ENCODE results near the gene CAMK1.
"Not testable (repeated sequence)": the region's sequence is repeated elsewhere in the genome, so short reads cannot be mapped to it uniquely, and the experiment has no call there.

Gene CAMK1

GRCh38 chr3:9792405-9793160, 22.8 kb upstream of the CAMK1 start, which contains the start of the genes ARPC4 and TADA3:
ARPC4 (plus strand) TSS chr3:9793082; CDS start chr3:9793122, 40 bp downstream.
TADA3 (minus strand) TSS chr3:9792473; CDS start chr3:9791466, 1,007 bp downstream.
- peak; percentile 82 to 96 (median 87) for DNase-seq

DNA sequence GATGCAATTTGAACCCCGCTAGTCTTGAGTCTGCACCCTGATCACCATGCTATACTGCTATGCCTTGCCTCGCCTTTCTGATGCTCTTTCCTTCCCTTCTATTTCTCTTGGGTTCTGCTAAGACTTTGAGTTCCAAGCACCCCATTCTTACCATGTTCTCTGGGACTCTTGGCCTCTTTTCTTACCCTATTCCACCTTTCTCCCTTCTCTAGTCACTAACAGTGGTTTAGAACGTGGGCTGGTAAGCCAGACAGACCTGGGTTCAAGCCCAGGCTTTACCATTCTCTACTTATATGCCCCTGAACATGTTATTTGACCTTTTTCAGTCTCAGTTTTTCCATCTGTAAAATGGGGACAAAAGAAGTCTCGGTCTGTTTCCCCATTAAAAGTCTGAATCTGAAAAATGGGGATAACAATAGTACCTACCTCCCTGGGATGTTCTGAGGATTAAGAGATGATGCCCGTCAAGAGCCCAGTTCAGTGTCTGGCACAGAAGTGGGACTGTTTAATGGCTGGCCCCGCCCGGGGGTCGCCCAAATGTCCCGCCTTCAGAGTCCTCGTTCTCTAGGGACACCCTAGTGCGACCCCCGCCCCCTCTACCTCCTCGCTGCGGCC, 22.1 kb upstream of the CAMK1 start:
- DNase-seq: no peak

GRCh38 chr3:9791127-9791526, 21.4 kb upstream of the CAMK1 start:
- no peak for DNase-seq

DNA sequence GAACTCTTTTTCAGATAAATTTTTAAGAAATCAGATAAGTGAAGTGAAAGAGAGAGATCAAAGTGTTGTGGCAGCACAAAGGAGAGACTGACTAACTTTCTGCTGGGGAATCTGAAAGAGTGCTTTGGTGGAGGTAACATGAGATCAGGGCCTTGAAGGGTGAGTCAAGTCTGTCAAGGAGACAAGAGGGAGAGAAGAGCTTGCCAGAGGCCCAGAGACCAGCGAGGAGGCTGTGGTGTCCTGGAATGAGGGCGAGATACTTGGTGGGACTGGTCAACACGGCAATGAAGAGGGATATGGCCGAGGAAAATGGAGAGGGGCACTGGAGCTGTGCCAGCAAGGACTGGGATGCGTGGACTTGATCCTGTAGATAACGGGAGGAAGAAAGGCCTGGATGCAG, 18.0 kb upstream of the CAMK1 start:
- DNase-seq: no peak

- DNase-seq: no peak
Observed at GRCh38 chr3:9786825-9787669, 17.3 kb upstream of the CAMK1 start.

GRCh38 chr3:9786209-9786739, 16.5 kb upstream of the CAMK1 start:
- DNase-seq: no peak

DNA sequence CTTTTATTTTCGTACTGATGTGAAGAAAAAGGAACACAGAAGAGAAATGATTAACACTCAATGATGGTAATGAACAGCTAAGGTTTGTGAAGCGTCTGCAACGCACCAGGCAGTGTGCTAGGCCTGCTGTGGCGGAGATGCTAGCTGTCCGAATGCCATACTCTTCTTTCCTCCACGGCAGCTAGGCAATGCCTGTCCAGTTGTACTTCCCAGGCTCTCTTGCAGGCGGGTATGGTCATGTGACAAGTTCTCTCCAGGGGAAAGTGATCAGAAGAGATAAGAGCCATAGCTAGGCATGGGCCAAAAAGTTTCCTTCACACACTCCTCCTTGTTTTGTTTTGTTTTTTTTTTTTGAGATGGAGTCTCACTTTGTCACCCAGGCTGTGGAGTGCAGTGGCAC, 15.9 kb upstream of the CAMK1 start:
- DNase-seq: no peak

DNA sequence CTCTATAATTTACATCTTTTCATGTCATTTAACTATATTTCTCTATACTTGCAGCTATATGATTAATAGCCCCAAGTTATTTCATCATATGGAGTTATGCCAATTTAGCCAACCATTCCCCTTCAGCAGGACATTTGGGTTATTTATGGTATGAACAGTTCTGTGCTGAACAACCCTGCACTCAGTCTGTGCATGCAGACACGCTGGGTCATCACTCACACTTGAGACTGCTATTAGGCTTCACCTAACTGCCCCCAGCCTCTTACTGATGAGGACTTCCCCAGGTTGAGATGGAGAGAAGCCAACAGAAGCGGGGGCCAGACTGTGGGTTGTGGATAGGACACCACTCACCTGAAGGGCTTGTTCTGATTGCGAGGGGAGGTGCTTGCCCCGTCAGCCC, 15.2 kb upstream of the CAMK1 start:
- DNase-seq: no peak

DNA sequence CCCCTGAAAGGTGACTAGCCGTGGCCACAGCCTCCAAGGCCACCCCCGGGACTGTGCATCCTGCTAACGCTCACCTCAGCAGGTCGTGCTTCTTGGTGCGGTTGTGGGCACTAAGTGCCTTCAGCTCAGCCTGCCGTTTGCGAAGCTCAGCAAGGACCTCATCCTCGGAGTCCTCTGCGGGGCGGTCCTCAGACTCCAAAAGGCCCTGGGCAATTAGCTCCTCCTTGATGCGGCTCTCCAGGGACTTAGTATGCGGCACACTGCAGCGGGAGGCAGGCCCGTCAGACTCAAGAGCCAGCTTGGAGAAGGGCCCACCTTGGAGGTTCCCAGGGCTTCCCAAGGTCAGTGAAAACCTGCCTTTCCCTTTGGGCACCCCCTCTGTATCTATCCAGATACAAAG, 14.2 kb upstream of the CAMK1 start:
- DNase-seq: no peak

- no peak for DNase-seq
Observed at GRCh38 chr3:9782770-9783169, 13.0 kb upstream of the CAMK1 start.

DNA sequence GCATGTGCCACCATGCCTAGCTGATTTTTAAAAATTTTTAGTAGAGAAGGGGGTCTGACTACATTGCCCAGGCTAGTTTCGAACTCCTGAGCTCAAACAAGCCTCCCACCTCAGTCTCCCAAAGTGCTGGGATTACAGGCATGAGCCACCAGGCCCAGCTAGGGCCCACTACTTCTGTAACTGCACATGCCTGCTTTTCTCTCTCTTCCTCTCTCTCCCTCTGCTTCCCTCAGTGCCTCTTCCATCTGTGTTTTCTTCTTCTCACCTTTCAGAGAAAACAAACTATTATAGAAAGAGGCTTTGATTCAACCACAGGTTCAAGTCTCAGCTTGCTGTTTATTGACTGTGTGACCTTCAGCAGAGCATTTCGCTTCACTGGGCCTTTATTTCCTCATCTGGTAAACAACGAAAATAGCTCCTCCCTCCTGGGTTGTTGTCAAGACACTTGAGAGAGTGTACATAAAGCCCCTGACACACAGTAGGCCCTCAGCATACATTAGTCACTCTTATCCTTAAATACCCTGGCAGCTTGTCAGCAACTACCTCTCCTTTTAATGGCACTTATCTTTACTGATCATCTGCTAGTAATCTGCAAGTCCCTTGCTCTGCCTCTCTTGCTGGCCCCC, 12.3 kb upstream of the CAMK1 start:
- DNase-seq: no peak

- DNase-seq: no peak
Observed at GRCh38 chr3:9781551-9781950, 11.8 kb upstream of the CAMK1 start.

DNA sequence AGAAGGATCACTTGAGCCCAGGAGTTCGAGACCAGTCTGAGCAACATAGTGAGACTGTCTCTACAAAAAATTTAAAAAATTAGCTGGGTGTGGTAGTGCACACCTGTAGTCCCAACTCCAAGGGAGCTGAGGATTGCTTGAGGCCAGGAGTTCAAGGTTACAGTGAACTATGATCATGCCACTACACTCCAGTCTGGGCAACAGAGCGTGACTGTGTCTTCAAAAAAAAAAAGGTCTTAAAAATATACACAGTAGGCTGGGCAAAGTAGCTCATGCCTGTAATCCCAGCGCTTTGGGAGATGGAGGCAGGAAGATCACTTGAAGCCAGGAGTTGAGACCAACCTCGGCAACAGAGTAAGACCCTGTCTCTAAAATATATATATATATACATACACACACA, 11.2 kb upstream of the CAMK1 start:
- no peak for DNase-seq

DNA sequence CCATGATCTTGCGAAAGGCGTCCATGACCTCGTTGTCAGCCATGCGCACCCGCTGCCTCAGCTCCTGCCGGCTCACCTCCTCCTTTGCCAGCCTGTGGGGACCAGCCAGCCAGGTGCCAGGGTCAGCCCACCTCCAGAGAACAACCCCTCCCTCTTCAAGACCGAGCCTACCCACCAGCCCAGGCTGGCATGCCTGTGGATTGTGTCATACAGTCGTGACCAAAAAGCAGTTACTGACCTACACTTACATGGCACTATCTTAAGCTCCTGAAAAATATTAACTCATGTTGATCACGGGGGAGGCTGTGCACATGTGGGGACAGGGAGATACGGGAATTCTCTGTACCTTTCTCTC, 10.7 kb upstream of the CAMK1 start:
- DNase-seq: no peak

DNA sequence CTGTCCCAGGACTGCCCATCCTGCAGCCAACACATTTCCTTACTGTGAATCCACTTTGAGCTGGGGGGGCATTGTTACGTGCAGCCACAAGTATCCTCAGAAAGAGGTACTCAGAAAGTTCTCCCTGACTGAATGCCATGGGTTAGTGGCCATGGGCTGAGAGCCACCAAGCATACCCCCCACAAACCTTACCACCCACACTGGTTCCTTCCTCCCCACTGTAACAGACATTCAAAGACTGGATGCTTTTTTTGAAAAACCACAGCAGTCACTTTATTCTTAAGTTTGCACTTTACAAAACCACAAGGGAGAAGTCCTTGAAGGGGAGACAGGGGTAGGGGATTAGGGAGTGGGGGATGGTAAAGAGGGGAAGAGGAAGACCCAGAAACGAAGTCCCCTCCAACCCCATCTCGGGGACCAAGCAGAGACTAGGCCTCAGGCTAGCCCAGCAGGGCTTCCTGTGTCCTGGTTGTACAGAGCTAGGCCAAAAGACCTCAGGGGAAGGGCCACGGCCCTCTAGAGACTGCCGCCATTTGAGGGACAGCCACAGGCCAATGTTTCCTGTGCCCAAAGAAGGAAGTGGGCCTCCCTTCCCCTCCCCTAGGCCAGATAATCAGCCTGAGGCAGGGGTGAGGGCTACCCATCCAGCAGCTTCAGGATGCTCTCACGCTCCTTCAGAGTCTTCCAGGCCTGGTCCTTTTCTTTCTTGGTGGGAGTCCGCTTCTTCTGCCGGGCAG, 10.1 kb upstream of the CAMK1 start:
- DNase-seq: peak in 2 of 5 donors; percentile 7 to 47

DNA sequence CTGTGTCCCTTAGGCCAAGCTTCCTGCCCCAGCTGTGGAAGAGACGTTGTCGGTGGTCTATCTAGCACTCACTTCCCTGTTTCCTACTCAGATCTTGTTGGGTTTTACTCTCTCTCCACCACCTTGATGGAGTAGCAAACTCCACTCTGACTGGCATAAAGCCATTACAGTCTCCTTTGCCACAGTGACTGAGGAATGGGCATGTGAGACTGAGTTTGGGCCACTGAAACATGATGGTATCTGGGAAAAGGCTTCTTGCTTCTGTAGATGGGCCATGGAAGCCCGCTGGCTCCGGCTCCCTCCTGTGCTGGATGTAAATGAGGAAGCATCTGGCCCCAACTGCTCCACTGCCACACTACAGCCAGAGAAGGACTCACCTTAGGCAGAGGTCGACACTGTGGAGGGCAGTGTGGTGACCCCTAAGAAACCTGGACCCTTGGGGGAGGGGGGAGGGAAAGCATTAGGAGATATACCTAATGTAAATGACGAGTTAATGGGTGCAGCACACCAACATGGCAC, 9.4 kb upstream of the CAMK1 start:
- DNase-seq: no peak

GRCh38 chr3:9778143-9779074, 8.7 kb upstream of the CAMK1 start:
- peak in 1 of 5 donors; percentile 34 for DNase-seq

DNA sequence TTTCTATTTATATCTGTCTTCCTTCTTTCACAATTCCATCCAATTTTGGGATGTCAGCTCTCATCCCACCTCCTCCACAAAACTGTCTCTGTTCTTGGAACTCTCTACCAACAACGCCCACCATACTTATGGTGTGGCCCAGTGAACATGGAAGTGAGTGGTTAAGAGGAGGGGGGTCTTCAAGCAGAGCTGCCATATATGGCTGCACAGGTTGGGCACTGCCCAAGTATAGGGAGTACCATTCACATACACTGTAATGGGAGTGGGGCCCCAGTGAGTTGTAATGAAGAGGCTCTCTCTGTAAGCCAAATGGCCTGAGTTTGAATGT, 7.9 kb upstream of the CAMK1 start:
- no peak for DNase-seq

DNA sequence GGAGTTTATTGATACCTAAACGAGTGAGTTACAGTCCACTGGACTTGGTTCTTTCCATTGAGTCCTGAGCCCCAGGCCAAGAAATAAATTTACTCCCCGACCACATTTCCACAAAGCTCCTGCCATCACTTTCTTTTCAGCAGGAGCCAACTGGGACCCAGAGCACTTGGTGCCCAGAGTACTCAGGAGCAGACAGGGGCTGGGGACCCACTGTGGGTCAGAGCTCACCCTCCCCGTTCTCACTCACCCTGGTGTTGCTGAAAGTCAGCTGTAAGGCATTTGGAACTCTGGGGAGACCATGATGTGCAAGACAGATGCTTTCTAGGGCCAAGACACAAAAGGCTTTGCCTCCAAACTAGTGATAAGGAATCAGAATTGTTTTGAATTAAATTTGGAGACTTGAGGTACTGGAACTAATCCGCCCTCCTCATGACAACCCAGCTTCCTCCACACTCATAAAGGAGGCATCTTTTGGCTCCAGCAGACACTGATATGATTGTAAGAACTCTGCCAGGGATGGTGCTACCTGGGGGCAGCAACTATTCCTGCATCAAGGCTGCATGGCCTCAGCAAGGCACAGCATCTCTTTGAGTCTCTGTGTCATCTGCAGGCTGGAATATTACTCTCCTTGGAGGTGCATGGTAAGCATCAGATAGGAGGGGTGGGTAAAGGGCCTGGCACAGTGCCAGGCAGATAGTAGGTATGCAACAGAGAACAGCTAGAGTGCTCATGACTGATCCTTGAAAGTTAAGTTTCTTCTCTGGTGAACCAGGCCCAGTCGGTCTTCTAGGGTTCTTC, 7.3 kb upstream of the CAMK1 start:
- no peak for DNase-seq

DNA sequence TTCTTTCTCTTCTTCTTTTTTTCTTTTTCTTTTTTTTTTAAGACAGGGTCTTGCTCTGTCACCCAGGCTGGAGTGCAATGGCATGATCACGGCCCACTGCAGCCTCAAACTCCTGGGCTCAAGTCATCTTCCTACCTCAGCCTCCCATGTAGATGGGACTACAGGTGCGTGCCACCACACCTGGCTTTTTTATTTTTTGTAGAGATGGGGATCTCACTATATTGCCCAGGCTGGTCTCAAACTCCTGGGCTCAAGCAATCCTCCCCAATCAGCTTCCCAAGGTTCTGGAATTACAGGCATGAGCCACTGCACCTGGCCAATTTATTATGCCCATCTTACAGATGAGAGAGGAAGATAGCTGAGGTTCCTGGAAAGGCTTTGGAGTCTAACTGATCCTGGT, 1.3 kb upstream of the CAMK1 start:
- DNase-seq: not testable (repeated sequence)
